22Rv1 (cell line): ENCODE measurements around the gene SCLT1.

Source experiments
- H3K27ac ChIP-seq: fragments of 450-650 bp; 2 replicates; pipeline ENCODE4 v1.5.1; 2017
- CTCF ChIP-seq: fragments of 450-650 bp; IDR thresholded peaks from 2 replicates; pipeline ENCODE4 v1.5.1; 2017; ENCODE audit warnings: mild to moderate bottlenecking
- ZFX ChIP-seq: fragments of 450-650 bp; IDR thresholded peaks from 2 replicates; pipeline ENCODE4 v1.6.1; 2017; ENCODE audit warnings: antibody characterized with exemption, borderline replicate concordance

SCLT1 gene

DNA sequence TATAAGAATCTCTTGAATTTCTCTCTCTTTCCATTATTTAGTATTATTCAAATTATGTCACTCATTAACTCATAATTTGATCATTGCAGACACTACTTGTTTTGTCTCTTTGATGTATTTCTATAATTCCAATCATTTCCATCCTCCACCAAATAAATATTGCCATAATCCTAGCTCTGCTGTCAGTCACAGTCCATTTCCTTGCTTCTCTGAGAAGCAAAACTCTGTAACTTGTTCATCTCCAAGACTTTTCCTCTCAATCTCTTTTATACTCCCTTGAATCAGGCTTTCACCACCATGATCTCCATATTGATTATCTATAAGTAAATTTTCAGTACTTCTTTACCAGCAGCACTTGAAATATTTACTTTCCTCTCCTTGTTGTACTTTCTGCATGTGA lies 135.9 kb downstream of the SCLT1 start:
- TF ChIP-seq ZFX: no peak
- no peak for TF ChIP-seq CTCF
- H3K27ac ChIP-seq: no peak overlapping the region

GRCh38 chr4:128955751-128956150 lies 137.6 kb downstream of the SCLT1 start:
- no peak overlapping the region for H3K27ac ChIP-seq
- no peak for TF ChIP-seq CTCF
- TF ChIP-seq ZFX: no peak

DNA sequence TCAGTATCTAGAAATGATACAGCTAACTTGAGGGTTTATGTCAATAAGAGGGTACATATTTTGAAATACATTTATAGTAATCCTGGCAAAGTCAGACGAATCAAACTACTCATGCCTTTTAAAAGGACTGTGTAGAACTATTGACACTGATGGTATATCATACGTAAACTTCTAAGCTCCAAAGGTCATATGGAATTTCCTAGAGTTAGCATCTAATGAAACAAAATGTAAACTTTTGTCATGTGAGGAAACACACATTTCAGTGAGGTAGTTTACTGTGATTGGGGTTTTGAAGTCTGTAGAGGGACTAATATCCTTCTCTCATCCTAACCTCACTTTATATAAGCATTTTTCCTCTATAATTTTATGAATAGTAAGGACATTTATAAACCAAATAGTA lies 138.4 kb downstream of the SCLT1 start:
- no peak overlapping the region for H3K27ac ChIP-seq

DNA sequence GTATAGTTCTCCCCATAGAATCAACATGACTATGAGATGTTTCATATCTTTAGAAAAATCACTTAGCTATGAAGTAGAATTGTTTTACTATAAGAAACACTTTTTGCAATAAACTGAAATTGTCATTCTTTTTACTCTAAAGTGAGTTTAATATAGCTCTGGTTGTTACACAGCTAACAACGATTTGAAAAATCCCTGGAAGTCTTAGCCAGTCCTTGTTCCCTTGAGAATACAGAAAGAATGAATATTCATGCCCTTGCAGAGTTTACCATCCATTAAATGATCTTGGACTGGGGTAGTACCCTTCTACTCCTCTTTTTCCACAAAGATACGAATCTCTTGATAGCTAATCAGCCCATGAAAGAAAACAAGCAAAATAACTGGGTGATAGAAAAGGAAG lies 142.0 kb downstream of the SCLT1 start:
- TF ChIP-seq ZFX: no peak
- H3K27ac ChIP-seq: no peak overlapping the region

More for the DNA sequence above, 138.4 kb downstream of the SCLT1 start:
- TF ChIP-seq ZFX: no peak
- TF ChIP-seq CTCF: no peak

DNA sequence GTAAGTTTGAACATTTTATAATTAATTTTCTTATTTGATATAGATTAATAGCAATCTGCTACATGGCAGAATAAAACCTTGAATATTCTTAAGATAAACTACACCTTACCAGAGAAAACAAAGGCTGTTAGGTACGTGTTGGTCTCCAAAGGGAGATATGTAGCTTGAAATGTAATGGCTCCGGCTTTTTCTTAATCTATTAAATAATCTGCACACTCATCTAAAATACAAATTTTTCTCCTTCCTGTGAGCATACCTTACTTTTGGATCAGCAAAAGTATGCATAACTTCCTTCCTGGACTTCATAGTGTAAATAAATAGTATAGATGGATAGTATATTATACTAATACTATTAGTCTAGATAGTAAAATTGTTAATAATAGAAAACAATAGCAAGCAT lies 142.5 kb downstream of the SCLT1 start:
- TF ChIP-seq CTCF (no peak), ZFX (no peak)

GRCh38 chr4:128946916-128947315 lies 146.4 kb downstream of the SCLT1 start:
- TF ChIP-seq CTCF (no peak), ZFX (no peak)
- H3K27ac ChIP-seq: no peak overlapping the region

More for the DNA sequence above, 142.5 kb downstream of the SCLT1 start:
- H3K27ac ChIP-seq: no peak overlapping the region

GRCh38 chr4:128942607-128943006 lies 150.7 kb downstream of the SCLT1 start:
- TF ChIP-seq ZFX (no peak), CTCF (no peak)
- no peak overlapping the region for H3K27ac ChIP-seq

DNA sequence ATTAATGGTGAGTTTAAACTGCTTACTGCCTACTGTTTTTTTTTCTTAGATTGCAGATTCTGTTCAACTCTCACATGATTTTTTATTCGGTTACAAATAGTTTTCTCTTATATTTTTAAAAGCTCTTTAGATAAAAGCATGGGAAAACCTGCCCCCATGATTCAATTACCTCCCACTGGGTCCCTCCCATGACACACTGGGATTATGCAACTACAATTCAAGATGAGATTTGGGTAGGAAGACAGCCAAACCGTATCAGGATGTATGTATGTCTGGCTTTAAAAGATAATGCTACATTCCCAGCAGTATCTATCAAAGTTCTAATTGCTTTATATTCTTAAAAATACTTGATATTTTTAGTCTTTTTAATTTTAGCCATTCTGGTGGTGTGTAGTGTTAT lies 152.4 kb downstream of the SCLT1 start:
- H3K27ac ChIP-seq: no peak overlapping the region
- TF ChIP-seq ZFX: no peak
- TF ChIP-seq CTCF: no peak
